K562 (cell line): ENCODE data around the gene PGAP3. TPM values are rescaled to one million over a fixed set of nuclear protein-coding genes. Genes with fewer than 3 reads are reported as not detected.

Source experiments
- BACH1 ChIP-seq: fragments of 200-800 bp; sonication (Bioruptor generic); IDR thresholded peaks from 2 replicates; pipeline ENCODE4 v1.6.1; 2016; ENCODE audit warnings: missing genetic modification characterization, missing compliant biosample characterization
- BRD4 ChIP-seq: fragments of 200-600 bp; sonication (generic); IDR thresholded peaks from 2 replicates; pipeline ENCODE4 v1.6.1; 2017; ENCODE audit warnings: inconsistent platforms
- HNRNPUL1 ChIP-seq: fragments of 200-400 bp; formaldehyde crosslinking; IDR thresholded peaks from 2 replicates; pipeline ENCODE4 v1.6.1; 2017; ENCODE audit warnings: low read length
- MAFK ChIP-seq: IDR thresholded peaks from 2 replicates; pipeline ENCODE4 v1.6.1; 2011; ENCODE audit warnings: low read length, improper control_type of control experiment
- OTX1 ChIP-seq: fragments of 450-650 bp; formaldehyde crosslinking; IDR thresholded peaks from 2 replicates; pipeline ENCODE4 v1.4.0; 2022; ENCODE audit warnings: mild to moderate bottlenecking
- RBM17 ChIP-seq: fragments of 200-400 bp; formaldehyde crosslinking; IDR thresholded peaks from 2 replicates; pipeline ENCODE4 v1.6.1; 2017; ENCODE audit warnings: low read depth, mild to moderate bottlenecking, low read length, borderline replicate concordance
- SAP30 ChIP-seq: fragments of 200-600 bp; sonication (generic); IDR thresholded peaks from 2 replicates; pipeline ENCODE4 v1.6.1; 2012; ENCODE audit warnings: borderline replicate concordance, low read depth, mild to moderate bottlenecking, moderate library complexity, low read length, control low read depth, inconsistent platforms; ENCODE audit not compliant: insufficient read depth, poor library complexity, severe bottlenecking
- SIN3A ChIP-seq, 2 experiments: fragments of 150-350 bp in 1 of 2; IDR thresholded peaks; 2 replicates each; pipeline ENCODE4 v1.6.1; 2011 to 2016; ENCODE audit warnings: borderline replicate concordance in 2 of 2, low read depth in 2 of 2, low read length in 2 of 2, mild to moderate bottlenecking in 2 of 2, moderate library complexity in 2 of 2; ENCODE audit not compliant: control insufficient read depth in 1 of 2
- ZNF436 ChIP-seq: fragments of 250-450, 450-650 bp; sonication (Bioruptor Pico); formaldehyde crosslinking; IDR thresholded peaks from 2 replicates; pipeline ENCODE4 v1.7.0; 2020; ENCODE audit warnings: mild to moderate bottlenecking
- ZNF592 ChIP-seq: fragments of 450-650 bp; IDR thresholded peaks from 2 replicates; pipeline ENCODE4 v1.6.1; 2017; ENCODE audit warnings: antibody characterized with exemption, mild to moderate bottlenecking
- polyA plus RNA-seq, 8 experiments: library from polyadenylated mRNA; depleted of rRNA in 4 of 8; stranded (reverse) in 5 of 8; unstranded in 3 of 8; fragments of >200 nt; fragmentation: Nextera tagmentation in 2 of 8; fragmentation: Illumina TruSeq in 1 of 8; extraction: Ambion mirVana in 2 of 8; extraction: Trizol in 1 of 8; gene quantifications; 2 replicates each; pipeline versions ENCODE4 v1.2.1 to v1.2.3, GENCODE V29; 2011 to 2014; ENCODE audit warnings: inconsistent platforms in 1 of 8, missing spikeins in 1 of 8
- total RNA-seq, 7 experiments: library from RNA; depleted of rRNA in 6 of 7; stranded (reverse); fragments of >200 nt in 6 of 7; fragmentation: Illumina TruSeq in 2 of 7; extraction: Trizol in 2 of 7; gene quantifications; 2 replicates each; pipeline versions ENCODE4 v1.2.1 to v1.2.3, GENCODE V29; 2011 to 2021; ENCODE audit warnings: low replicate concordance in 1 of 7
- TF ChIP-seq, protein P1 (sequence below), 2 experiments: fragments of 250-450 bp in 1 of 2; fragments of 450-650 bp in 1 of 2; sonication (Bioruptor Pico) in 1 of 2; IDR thresholded peaks; 2 replicates each; pipeline versions ENCODE4 v1.6.1 to v1.8.0; 2016 to 2021; ENCODE audit warnings: mild to moderate bottlenecking in 2 of 2, moderate library complexity in 2 of 2, missing compliant biosample characterization in 1 of 2, missing genetic modification characterization in 1 of 2

Gene PGAP3
- total and polyA plus RNA-seq, 9 of the 15 experiments (the other 6 are each of a cell fraction or from before 2014, with no cell fraction given) = 0.38 to 9.4 (median 4.5) TPM

GRCh38 chr17:39730095-39730921 lies 42.5 kb upstream of the PGAP3 start, which contains the start of gene MIEN1 (continued):
- TF ChIP-seq ZNF436 (CRISPR knock-in tag) (no peak), BRD4 (no peak), SIN3A (IDR thresholded peaks at IDR 0.05; ENCODE audit: borderline replicate concordance in 2 of 2, control insufficient read depth in 1 of 2, low read depth in 2 of 2, low read length in 2 of 2) (peak; percentile 61 to 80; a peak in 2 of 4 replicates), SAP30 (peak; percentile 64), RBM17 (no peak), HNRNPUL1 (no peak), BACH1 (no peak), ZNF592 (no peak), OTX1 (CRISPR knock-in tag) (no peak), MAFK (no peak)
- TF ChIP-seq, protein P1, sequence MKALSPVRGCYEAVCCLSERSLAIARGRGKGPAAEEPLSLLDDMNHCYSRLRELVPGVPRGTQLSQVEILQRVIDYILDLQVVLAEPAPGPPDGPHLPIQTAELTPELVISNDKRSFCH (CRISPR knock-in tag; IDR thresholded peaks at IDR 0.05) = no peak
- TF ChIP-seq, protein P1 (tag; IDR thresholded peaks at IDR 0.05) = no peak
